ENCODE measurements around the gene TIMM17A.

DNA sequence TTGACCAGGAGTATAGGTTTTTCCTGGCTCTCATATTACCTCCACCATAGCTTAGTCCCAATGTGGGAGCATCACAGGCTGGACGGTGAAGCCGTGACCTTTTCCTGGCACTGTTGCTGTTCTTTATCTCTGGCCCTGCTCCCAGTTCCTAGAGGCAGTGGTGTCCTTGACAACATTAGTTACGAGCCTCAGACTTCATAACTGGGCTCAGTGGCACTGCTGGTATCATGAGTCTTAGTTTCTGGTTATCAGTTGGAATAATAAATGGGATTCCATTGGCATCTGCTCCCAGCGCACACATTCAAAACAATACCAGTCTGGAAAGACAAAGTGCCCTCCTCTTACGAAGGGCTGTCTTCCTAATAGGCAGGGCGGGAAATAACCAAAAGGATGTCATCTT, 35.1 kb downstream of the TIMM17A start:
- TF ChIP-seq, protein P1, sequence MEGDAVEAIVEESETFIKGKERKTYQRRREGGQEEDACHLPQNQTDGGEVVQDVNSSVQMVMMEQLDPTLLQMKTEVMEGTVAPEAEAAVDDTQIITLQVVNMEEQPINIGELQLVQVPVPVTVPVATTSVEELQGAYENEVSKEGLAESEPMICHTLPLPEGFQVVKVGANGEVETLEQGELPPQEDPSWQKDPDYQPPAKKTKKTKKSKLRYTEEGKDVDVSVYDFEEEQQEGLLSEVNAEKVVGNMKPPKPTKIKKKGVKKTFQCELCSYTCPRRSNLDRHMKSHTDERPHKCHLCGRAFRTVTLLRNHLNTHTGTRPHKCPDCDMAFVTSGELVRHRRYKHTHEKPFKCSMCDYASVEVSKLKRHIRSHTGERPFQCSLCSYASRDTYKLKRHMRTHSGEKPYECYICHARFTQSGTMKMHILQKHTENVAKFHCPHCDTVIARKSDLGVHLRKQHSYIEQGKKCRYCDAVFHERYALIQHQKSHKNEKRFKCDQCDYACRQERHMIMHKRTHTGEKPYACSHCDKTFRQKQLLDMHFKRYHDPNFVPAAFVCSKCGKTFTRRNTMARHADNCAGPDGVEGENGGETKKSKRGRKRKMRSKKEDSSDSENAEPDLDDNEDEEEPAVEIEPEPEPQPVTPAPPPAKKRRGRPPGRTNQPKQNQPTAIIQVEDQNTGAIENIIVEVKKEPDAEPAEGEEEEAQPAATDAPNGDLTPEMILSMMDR (IDR thresholded peaks at IDR 0.05): no peak
- TF ChIP-seq EP300 (IDR thresholded peaks at IDR 0.05) (no peak), POLR2A (IDR thresholded peaks at IDR 0.05) (no peak), POLR2AphosphoS5 (IDR thresholded peaks at IDR 0.05) (no peak)

Measured in suprapubic skin (tissue), 4 donors.